Ectodermal cell (in vitro differentiated cells): ENCODE measurements around the gene PARVA.
A peak's percentile ranks its signal among the peaks of the same experiment; 100 is the strongest.

Experiments used
- H3K27ac ChIP-seq: 2 replicates; pipeline ENCODE4 v1.7.0; 2013; ENCODE audit warnings: mild to moderate bottlenecking, low read depth, low read length; ENCODE audit not compliant: insufficient read depth, poor library complexity, severe bottlenecking
- H3K27me3 ChIP-seq: 2 replicates; pipeline ENCODE4 v1.7.0; 2013; ENCODE audit warnings: mild to moderate bottlenecking, low read length; ENCODE audit not compliant: insufficient read depth, control insufficient read depth, poor library complexity, severe bottlenecking
- H3K36me3 ChIP-seq: one replicate; pipeline ENCODE4 v1.7.0; 2013; ENCODE audit warnings: low read length; ENCODE audit not compliant: control insufficient read depth, insufficient read depth
- H3K4me1 ChIP-seq: one replicate; pipeline ENCODE4 v1.7.0; 2013; ENCODE audit warnings: low read length; ENCODE audit not compliant: control insufficient read depth, insufficient read depth
- H3K4me3 ChIP-seq: 2 replicates; pipeline ENCODE4 v1.7.0; 2013; ENCODE audit warnings: low read depth, low read length, control low read depth; ENCODE audit not compliant: insufficient read depth
- H3K9me3 ChIP-seq: 2 replicates; pipeline ENCODE4 v1.7.0; 2013; ENCODE audit warnings: mild to moderate bottlenecking, low read length, moderate library complexity; ENCODE audit not compliant: control insufficient read depth
- WGBS, 2 experiments: methylation state at CpG; one replicate each; pipeline ENCODE4 v1.1.7; 2013; ENCODE audit warnings: missing lambda C conversion rate in 2 of 2; 5-methylcytosine and 5-hydroxymethylcytosine counted together

PARVA gene

GRCh38 chr11:12403122-12403996, 26.0 kb downstream of the PARVA start:
- WGBS, 2 experiments, result 88 to 93% methylated on average over 2 to 3 of the region's 3 CpGs
- no peaks in the 10 kb centered on the region for H3K9me3 ChIP-seq
- H3K36me3 ChIP-seq, result no peaks in the 10 kb centered on the region
- H3K4me3 ChIP-seq, result no peak overlapping the region
- H3K4me1 ChIP-seq, result no peaks in the 10 kb centered on the region
- no peak overlapping the region for H3K27ac ChIP-seq
- no peaks in the 10 kb centered on the region for H3K27me3 ChIP-seq

- Histone ChIP-seq H3K27ac (no peak overlapping the region), H3K27me3 (no peaks in the 10 kb centered on the region), H3K36me3 (no peaks in the 10 kb centered on the region), H3K4me3 (no peak overlapping the region), H3K4me1 (no peaks in the 10 kb centered on the region), H3K9me3 (no peaks in the 10 kb centered on the region)
- 96 to 100% methylated on average over 1 to 2 of the region's 2 CpGs for WGBS, 2 experiments
These were observed 26.6 kb downstream of the PARVA start for GRCh38 chr11:12403997-12404350.

- no peaks in the 10 kb centered on the region for H3K27me3 ChIP-seq
- no peaks in the 10 kb centered on the region for H3K4me1 ChIP-seq
- H3K9me3 ChIP-seq, result no peaks in the 10 kb centered on the region
- no peak overlapping the region for H3K27ac ChIP-seq
- WGBS, 2 experiments, result 96 to 99% methylated on average over 3 of the region's 3 CpGs
- no peak overlapping the region for H3K4me3 ChIP-seq
- H3K36me3 ChIP-seq, result no peaks in the 10 kb centered on the region
These were observed 27.1 kb downstream of the PARVA start for GRCh38 chr11:12404436-12404835.

- no peaks in the 10 kb centered on the region for H3K36me3 ChIP-seq
- 91 to 93% methylated on average over 4 of the region's 4 CpGs for WGBS, 2 experiments
- H3K4me1 ChIP-seq, result no peaks in the 10 kb centered on the region
- no peaks in the 10 kb centered on the region for H3K9me3 ChIP-seq
- no peaks in the 10 kb centered on the region for H3K27me3 ChIP-seq
- no peak overlapping the region for H3K4me3 ChIP-seq
- no peak overlapping the region for H3K27ac ChIP-seq
These were observed 30.9 kb downstream of the PARVA start for GRCh38 chr11:12408156-12408770.

- Histone ChIP-seq H3K27ac (no peak overlapping the region), H3K4me3 (no peak overlapping the region), H3K4me1 (no peaks in the 10 kb centered on the region), H3K27me3 (no peaks in the 10 kb centered on the region), H3K9me3 (no peaks in the 10 kb centered on the region), H3K36me3 (no peaks in the 10 kb centered on the region)
- 76 to 86% methylated on average over 3 of the region's 3 CpGs for WGBS, 2 experiments
These were observed 32.2 kb downstream of the PARVA start for GRCh38 chr11:12409621-12410005.

GRCh38 chr11:12410006-12410728, 32.8 kb downstream of the PARVA start:
- Histone ChIP-seq H3K27ac (no peak overlapping the region), H3K9me3 (no peaks in the 10 kb centered on the region), H3K4me3 (no peak overlapping the region), H3K36me3 (no peaks in the 10 kb centered on the region), H3K4me1 (no peaks in the 10 kb centered on the region), H3K27me3 (no peaks in the 10 kb centered on the region)
- WGBS, 2 experiments, result 68 to 71% methylated on average over 10 of the region's 10 CpGs

GRCh38 chr11:12411393-12411792, 34.0 kb downstream of the PARVA start:
- WGBS, 2 experiments, result 96 to 97% methylated on average over 3 of the region's 3 CpGs
- no peak overlapping the region for H3K27ac ChIP-seq
- H3K9me3 ChIP-seq, result no peaks in the 10 kb centered on the region
- H3K4me1 ChIP-seq, result no peaks in the 10 kb centered on the region
- no peaks in the 10 kb centered on the region for H3K27me3 ChIP-seq
- no peaks in the 10 kb centered on the region for H3K36me3 ChIP-seq
- no peak overlapping the region for H3K4me3 ChIP-seq

GRCh38 chr11:12411806-12412727, 34.7 kb downstream of the PARVA start:
- H3K27me3 ChIP-seq, result no peaks in the 10 kb centered on the region
- no peaks in the 10 kb centered on the region for H3K36me3 ChIP-seq
- no peak overlapping the region for H3K4me3 ChIP-seq
- peak overlapping the region; percentile 56 for H3K27ac ChIP-seq
- no peaks in the 10 kb centered on the region for H3K9me3 ChIP-seq
- no peaks in the 10 kb centered on the region for H3K4me1 ChIP-seq
- 31 to 37% methylated on average over 6 to 7 of the region's 7 CpGs for WGBS, 2 experiments

- H3K27me3 ChIP-seq, result no peaks in the 10 kb centered on the region
- no peaks in the 10 kb centered on the region for H3K4me1 ChIP-seq
- WGBS, 2 experiments, result 92 to 95% methylated on average over 8 to 9 of the region's 9 CpGs
- H3K36me3 ChIP-seq, result no peaks in the 10 kb centered on the region
- H3K9me3 ChIP-seq, result no peaks in the 10 kb centered on the region
- H3K4me3 ChIP-seq, result no peak overlapping the region
- H3K27ac ChIP-seq, result no peak overlapping the region
These were observed 36.0 kb downstream of the PARVA start for GRCh38 chr11:12413141-12414052.
